NT2/D1 (cell line): ENCODE measurements around the gene RNF13.

Experiments used
- DNase-seq: peaks from one replicate; pipeline ENCODE4 v3.0.0-alpha.2; 2011; ENCODE audit warnings: low read depth, low spot score
- H3K27me3 ChIP-seq: 2 replicates; pipeline ENCODE4 v1.6.0; 2011; ENCODE audit warnings: mild to moderate bottlenecking; ENCODE audit not compliant: insufficient read length, insufficient read depth
- H3K36me3 ChIP-seq: 2 replicates; pipeline ENCODE4 v1.6.1; 2011; ENCODE audit warnings: mild to moderate bottlenecking, low read length, mixed read lengths; ENCODE audit not compliant: insufficient read depth, insufficient read length
- H3K4me1 ChIP-seq: 2 replicates; pipeline ENCODE4 v1.5.1; 2011; ENCODE audit not compliant: insufficient read depth, insufficient read length
- H3K4me3 ChIP-seq: 2 replicates; pipeline ENCODE4 v1.5.1; 2011; ENCODE audit warnings: low read depth; ENCODE audit not compliant: insufficient read length
- H3K9ac ChIP-seq: 2 replicates; pipeline ENCODE4 v1.6.0; 2011; ENCODE audit warnings: low read depth; ENCODE audit not compliant: insufficient read length
- H3K9me3 ChIP-seq: 2 replicates; pipeline ENCODE4 v1.5.1; 2011; ENCODE audit warnings: mild to moderate bottlenecking, low read length; ENCODE audit not compliant: insufficient read depth
- SUZ12 ChIP-seq: IDR thresholded peaks from 2 replicates; pipeline ENCODE4 v1.6.1; 2011; ENCODE audit not compliant: insufficient read length, insufficient read depth; ENCODE audit errors: extremely low read depth
- YY1 ChIP-seq: IDR thresholded peaks from 2 replicates; pipeline ENCODE4 v1.6.1; 2011; ENCODE audit not compliant: insufficient read length, insufficient read depth
- ZNF274 ChIP-seq: IDR thresholded peaks from 2 replicates; pipeline ENCODE4 v1.6.1; 2011; ENCODE audit warnings: mild to moderate bottlenecking, low read depth, low read length

The RNF13 gene

GRCh38 chr3:149983628-149984027 is 170.6 kb downstream of the RNF13 start:
- Histone ChIP-seq H3K9ac (no peak overlapping the region), H3K4me3 (no peak overlapping the region), H3K9me3 (no peaks in the 10 kb centered on the region), H3K4me1 (no peaks in the 10 kb centered on the region), H3K36me3 (no peaks in the 10 kb centered on the region), H3K27me3 (no peaks in the 10 kb centered on the region)
- TF ChIP-seq YY1 (no peak), SUZ12 (no peak), ZNF274 (no peak)
- no peak for DNase-seq

GRCh38 chr3:149989307-149989706 is 176.3 kb downstream of the RNF13 start:
- Histone ChIP-seq H3K9ac (no peak overlapping the region), H3K4me3 (no peak overlapping the region), H3K4me1 (no peaks in the 10 kb centered on the region), H3K27me3 (no peaks in the 10 kb centered on the region), H3K9me3 (peaks cover 12% of the 10 kb centered on the region), H3K36me3 (no peaks in the 10 kb centered on the region)
- TF ChIP-seq ZNF274: no peak
- no peak for TF ChIP-seq YY1
- no peak for TF ChIP-seq SUZ12
- DNase-seq: no peak

- DNase-seq: no peak
Measured at GRCh38 chr3:149990423-149990948, 177.5 kb downstream of the RNF13 start.

GRCh38 chr3:149992416-149993058 is 179.5 kb downstream of the RNF13 start:
- H3K9me3 ChIP-seq: peaks cover 21% of the 10 kb centered on the region
- no peak for TF ChIP-seq YY1
- no peaks in the 10 kb centered on the region for H3K27me3 ChIP-seq
- H3K4me3 ChIP-seq: no peak overlapping the region
- no peak overlapping the region for H3K9ac ChIP-seq
- H3K36me3 ChIP-seq: no peaks in the 10 kb centered on the region
- H3K4me1 ChIP-seq: no peaks in the 10 kb centered on the region
- no peak for DNase-seq

More at GRCh38 chr3:149990423-149990948, 177.5 kb downstream of the RNF13 start:
- Histone ChIP-seq H3K9me3 (peaks cover 21% of the 10 kb centered on the region), H3K36me3 (no peaks in the 10 kb centered on the region), H3K4me3 (no peak overlapping the region), H3K9ac (no peak overlapping the region), H3K4me1 (no peaks in the 10 kb centered on the region), H3K27me3 (no peaks in the 10 kb centered on the region)
- TF ChIP-seq SUZ12 (no peak), YY1 (no peak), ZNF274 (no peak)

- Histone ChIP-seq H3K36me3 (no peaks in the 10 kb centered on the region), H3K9me3 (peaks cover 14% of the 10 kb centered on the region), H3K4me3 (no peak overlapping the region), H3K27me3 (no peaks in the 10 kb centered on the region), H3K9ac (no peak overlapping the region), H3K4me1 (no peaks in the 10 kb centered on the region)
- no peak for TF ChIP-seq ZNF274
- no peak for TF ChIP-seq YY1
- no peak for TF ChIP-seq SUZ12
- no peak for DNase-seq
Measured at GRCh38 chr3:149998946-149999345, 185.9 kb downstream of the RNF13 start.

GRCh38 chr3:149999421-149999820 is 186.4 kb downstream of the RNF13 start:
- H3K36me3 ChIP-seq: no peaks in the 10 kb centered on the region
- H3K9me3 ChIP-seq: peaks cover 13% of the 10 kb centered on the region
- no peaks in the 10 kb centered on the region for H3K27me3 ChIP-seq
- DNase-seq: no peak
- no peak overlapping the region for H3K9ac ChIP-seq
- TF ChIP-seq ZNF274 (no peak), YY1 (no peak), SUZ12 (no peak)
- no peak overlapping the region for H3K4me3 ChIP-seq
- no peaks in the 10 kb centered on the region for H3K4me1 ChIP-seq

GRCh38 chr3:150000641-150001040 is 187.6 kb downstream of the RNF13 start:
- no peak for TF ChIP-seq YY1
- no peak for TF ChIP-seq SUZ12
- no peak for TF ChIP-seq ZNF274

GRCh38 chr3:150005243-150006112 is 192.5 kb downstream of the RNF13 start:
- Histone ChIP-seq H3K36me3 (no peaks in the 10 kb centered on the region), H3K9me3 (no peaks in the 10 kb centered on the region), H3K4me1 (no peaks in the 10 kb centered on the region), H3K4me3 (no peak overlapping the region), H3K27me3 (no peaks in the 10 kb centered on the region), H3K9ac (no peak overlapping the region)
- TF ChIP-seq SUZ12 (no peak), ZNF274 (no peak), YY1 (no peak)
- DNase-seq: no peak

More at GRCh38 chr3:150000641-150001040, 187.6 kb downstream of the RNF13 start:
- Histone ChIP-seq H3K4me1 (no peaks in the 10 kb centered on the region), H3K36me3 (no peaks in the 10 kb centered on the region), H3K27me3 (no peaks in the 10 kb centered on the region), H3K9ac (no peak overlapping the region), H3K9me3 (peaks cover 4% of the 10 kb centered on the region; the same call in 1 of the 2 replicates), H3K4me3 (no peak overlapping the region)
- no peak for DNase-seq
